NCI-H2029 treated with DMSO at 0.1 percent for 48 hours (cell line): ENCODE results near the gene TUSC2.

Experiments
- DNase-seq: peaks from one replicate; lab custom pipeline; 2025; lab: John Stamatoyannopoulos, UW

The TUSC2 gene

GRCh38 chr3:50334339-50335075 is 6.5 kb upstream of the TUSC2 start:
- DNase-seq = no peak

GRCh38 chr3:50333744-50334328 is 5.8 kb upstream of the TUSC2 start:
- DNase-seq = no peak

- DNase-seq = no peak
Observed at GRCh38 chr3:50331364-50331907, 3.4 kb upstream of the TUSC2 start.

GRCh38 chr3:50330330-50330729 is 2.3 kb upstream of the TUSC2 start:
- DNase-seq = no peak

- no peak for DNase-seq
Observed at GRCh38 chr3:50327129-50327528, 894 bp downstream of the TUSC2 start.

- no peak for DNase-seq
Observed at GRCh38 chr3:50326182-50326541, 1.9 kb downstream of the TUSC2 start.

- DNase-seq = no peak
Observed at GRCh38 chr3:50325497-50326181, 2.4 kb downstream of the TUSC2 start.

- no peak for DNase-seq
Observed at GRCh38 chr3:50325113-50325480, 2.9 kb downstream of the TUSC2 start.

GRCh38 chr3:50324351-50325112 is 3.5 kb downstream of the TUSC2 start:
- DNase-seq = no peak

GRCh38 chr3:50323614-50324199 is 4.3 kb downstream of the TUSC2 start:
- DNase-seq = no peak

GRCh38 chr3:50323092-50323600 is 4.9 kb downstream of the TUSC2 start:
- no peak for DNase-seq

GRCh38 chr3:50322386-50323091 is 5.5 kb downstream of the TUSC2 start, which contains the start of gene HYAL2:
Gene HYAL2, minus strand, starts transcription at chr3:50322745. Its CDS starts 2,256 bp downstream, at chr3:50320489.
- peak; percentile 25 for DNase-seq

- no peak for DNase-seq
Observed at GRCh38 chr3:50322115-50322385, 6.0 kb downstream of the TUSC2 start.

GRCh38 chr3:50321336-50322114 is 6.5 kb downstream of the TUSC2 start:
- peak; percentile 53 for DNase-seq

- DNase-seq = no peak
Observed at GRCh38 chr3:50320853-50321335, 7.1 kb downstream of the TUSC2 start.

- no peak for DNase-seq
Observed at GRCh38 chr3:50319894-50320625, 8.0 kb downstream of the TUSC2 start.

- no peak for DNase-seq
Observed at GRCh38 chr3:50319181-50319893, 8.7 kb downstream of the TUSC2 start.

- DNase-seq = no peak
Observed at GRCh38 chr3:50318615-50319014, 9.4 kb downstream of the TUSC2 start.

- DNase-seq = no peak
Observed at GRCh38 chr3:50318163-50318562, 9.9 kb downstream of the TUSC2 start.
